Measurements from ENCODE around the gene RGL3. TPM values are rescaled to one million over a fixed set of nuclear protein-coding genes. Genes with fewer than 3 reads are reported as not detected.

Gene RGL3
- total RNA-seq, 2 experiments from 2014 or later, result not detected

GRCh38 chr19:11365557-11366117 is 53.5 kb downstream of the RGL3 start:
- DNase-seq, result no peak
- no peak for ATAC-seq
- Mint-ChIP-seq H3K9me3 (ENCODE audit: low read depth) (no peaks in the 10 kb centered on the region), H3K36me3 (ENCODE audit: low read depth) (peaks cover 11% of the 10 kb centered on the region), H3K27ac (no peak overlapping the region), H3K27me3 (no peaks in the 10 kb centered on the region), H3K4me3 (no peak overlapping the region), H3K4me1 (no peaks in the 10 kb centered on the region)
- intact Hi-C loops (cut with DNase I, micrococcal nuclease), result no loop called here
- POLR2A ChIA-PET, result no interaction called here
- CTCF ChIA-PET, result interaction anchor here (0.6 to 0.7 kb wide), 2 partner anchors 34 to 203 kb away, joined by 4 read pairs; no protein-coding TSS in a partner anchor

GRCh38 chr19:11364935-11365334 is 54.2 kb downstream of the RGL3 start:
- POLR2A ChIA-PET, result no interaction called here
- no peak overlapping the region for H3K4me3 Mint-ChIP-seq
- H3K27ac Mint-ChIP-seq, result no peak overlapping the region
- H3K27me3 Mint-ChIP-seq, result no peaks in the 10 kb centered on the region
- CTCF ChIA-PET, result no interaction called here
- DNase-seq (no peak), ATAC-seq (no peak)
- intact Hi-C loops (cut with DNase I, micrococcal nuclease), result no loop called here
- H3K36me3 Mint-ChIP-seq (ENCODE audit: low read depth), result peaks cover 10% of the 10 kb centered on the region
- no peaks in the 10 kb centered on the region for H3K9me3 Mint-ChIP-seq (ENCODE audit: low read depth)
- no peaks in the 10 kb centered on the region for H3K4me1 Mint-ChIP-seq

DNA sequence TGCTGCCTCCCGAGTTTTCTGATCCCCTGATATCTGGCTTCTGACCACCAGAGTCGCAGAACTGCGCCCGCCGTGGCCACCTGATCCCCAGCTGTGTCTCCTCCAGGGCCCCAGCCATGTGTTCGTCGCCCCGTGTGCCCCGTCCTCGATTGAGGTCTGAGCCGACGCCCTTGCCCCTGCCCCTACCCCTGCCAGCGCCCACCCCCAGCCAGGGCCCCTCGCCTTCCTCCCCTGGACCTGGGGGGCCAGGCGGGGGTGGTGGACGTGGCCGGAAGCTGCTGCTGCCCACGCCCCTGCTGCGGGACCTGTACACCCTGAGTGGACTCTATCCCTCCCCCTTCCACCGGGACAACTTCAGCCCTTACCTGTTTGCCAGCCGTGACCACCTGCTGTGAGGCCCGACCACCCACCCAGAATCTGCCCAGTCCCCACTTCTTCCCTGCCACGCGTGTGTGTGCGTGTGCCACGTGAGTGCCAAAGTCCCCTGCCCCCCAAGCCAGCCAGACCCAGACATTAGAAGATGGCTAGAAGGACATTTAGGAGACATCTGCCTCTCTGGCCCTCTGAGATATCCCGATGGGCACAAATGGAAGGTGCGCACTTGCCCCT is 54.7 kb downstream of the RGL3 start:
- no peak for ATAC-seq
- H3K27ac Mint-ChIP-seq, result no peak overlapping the region
- CTCF ChIA-PET, result no interaction called here
- DNase-seq, result no peak
- no peak overlapping the region for H3K4me3 Mint-ChIP-seq
- no peaks in the 10 kb centered on the region for H3K4me1 Mint-ChIP-seq
- intact Hi-C loops (cut with DNase I, micrococcal nuclease), result no loop called here
- no peaks in the 10 kb centered on the region for H3K9me3 Mint-ChIP-seq (ENCODE audit: low read depth)
- H3K36me3 Mint-ChIP-seq (ENCODE audit: low read depth), result peaks cover 9% of the 10 kb centered on the region
- POLR2A ChIA-PET, result no interaction called here
- no peaks in the 10 kb centered on the region for H3K27me3 Mint-ChIP-seq

DNA sequence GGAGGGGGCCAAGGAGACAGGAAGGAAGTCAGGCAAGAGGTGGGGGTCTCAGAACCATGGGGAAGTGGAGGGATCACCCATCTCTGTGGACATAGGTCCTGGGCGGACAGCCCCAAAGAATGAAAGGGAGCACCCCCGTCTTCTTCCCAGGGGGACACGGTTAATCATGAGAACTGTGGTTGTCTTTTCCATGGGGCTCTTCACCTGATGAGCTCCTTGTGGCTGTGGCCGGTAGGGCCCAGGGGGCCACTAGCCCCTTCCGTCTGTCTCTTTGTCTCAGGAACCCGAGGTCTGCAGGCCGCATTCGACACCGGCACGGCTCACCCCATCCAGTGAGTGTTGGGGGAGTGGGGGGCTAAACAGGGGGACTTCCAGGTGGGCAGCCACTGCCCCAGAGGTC is 55.2 kb downstream of the RGL3 start:
- Mint-ChIP-seq H3K4me3 (no peak overlapping the region), H3K27me3 (peaks cover 3% of the 10 kb centered on the region), H3K27ac (no peak overlapping the region), H3K9me3 (ENCODE audit: low read depth) (no peaks in the 10 kb centered on the region), H3K4me1 (no peaks in the 10 kb centered on the region), H3K36me3 (ENCODE audit: low read depth) (peaks cover 7% of the 10 kb centered on the region)
- DNase-seq (no peak), ATAC-seq (no peak)
- POLR2A ChIA-PET, result no interaction called here
- intact Hi-C loops (cut with DNase I, micrococcal nuclease), result no loop called here
- CTCF ChIA-PET, result no interaction called here

DNA sequence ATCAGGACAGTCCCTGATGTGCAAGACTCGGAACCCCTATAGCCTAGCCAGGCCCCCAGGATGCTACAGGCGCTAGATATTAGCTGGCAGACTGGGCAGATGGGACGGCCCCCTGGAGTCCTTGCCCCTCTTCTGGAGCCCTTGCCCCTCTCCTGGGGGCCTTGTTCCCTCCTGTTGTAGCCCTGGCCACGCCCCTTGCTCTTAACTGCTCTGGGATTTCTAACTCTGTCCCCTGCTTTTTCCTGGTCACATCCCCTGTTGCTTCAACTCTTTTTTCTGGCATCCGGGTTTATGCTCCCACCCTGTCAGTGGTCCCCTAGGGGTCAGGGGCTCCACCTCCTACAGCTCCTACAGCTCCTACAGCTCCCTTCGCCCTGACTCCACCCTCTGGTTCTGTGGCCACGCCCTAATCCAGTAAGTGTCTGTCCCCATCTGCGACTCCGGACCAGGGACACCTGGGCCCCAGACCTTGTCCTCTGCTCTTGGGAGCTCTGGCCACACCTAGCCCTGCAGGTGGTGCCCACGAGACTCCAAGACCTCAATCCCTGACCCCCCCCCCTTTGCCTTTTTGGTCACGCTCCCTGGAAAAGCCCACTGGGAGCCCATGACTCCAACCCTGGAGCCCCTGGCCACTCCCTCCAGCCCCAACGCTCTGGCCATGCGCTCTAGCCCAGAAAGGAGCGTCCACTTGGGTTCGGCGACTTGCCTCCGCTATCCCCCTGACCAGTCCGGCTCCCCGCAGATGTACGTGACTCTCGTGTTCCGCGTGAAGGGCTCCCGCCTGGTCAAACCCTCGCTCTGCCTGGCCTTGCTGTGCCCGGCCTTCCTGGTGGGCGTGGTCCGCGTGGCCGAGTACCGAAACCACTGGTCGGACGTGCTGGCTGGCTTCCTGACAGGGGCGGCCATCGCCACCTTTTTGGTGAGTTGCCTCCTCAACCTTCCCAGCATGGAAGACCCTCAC is 57.1 kb downstream of the RGL3 start:
- POLR2A ChIA-PET, result interaction anchor here (0.6 kb wide), 1 partner anchor 19 kb away, joined by 3 read pairs; no protein-coding TSS in a partner anchor
- no peaks in the 10 kb centered on the region for H3K4me1 Mint-ChIP-seq
- peaks cover 3% of the 10 kb centered on the region for H3K27me3 Mint-ChIP-seq
- DNase-seq (no peak), ATAC-seq (no peak)
- H3K4me3 Mint-ChIP-seq, result no peak overlapping the region
- H3K27ac Mint-ChIP-seq, result no peak overlapping the region
- H3K36me3 Mint-ChIP-seq (ENCODE audit: low read depth), result peaks cover 3% of the 10 kb centered on the region
- CTCF ChIA-PET, result interaction anchor here (0.6 to 0.7 kb wide), 2 partner anchors 86 to 664 kb away, joined by 3 read pairs; no protein-coding TSS in a partner anchor
- no peaks in the 10 kb centered on the region for H3K9me3 Mint-ChIP-seq (ENCODE audit: low read depth)
- intact Hi-C loops (cut with DNase I, micrococcal nuclease), result no loop called here

DNA sequence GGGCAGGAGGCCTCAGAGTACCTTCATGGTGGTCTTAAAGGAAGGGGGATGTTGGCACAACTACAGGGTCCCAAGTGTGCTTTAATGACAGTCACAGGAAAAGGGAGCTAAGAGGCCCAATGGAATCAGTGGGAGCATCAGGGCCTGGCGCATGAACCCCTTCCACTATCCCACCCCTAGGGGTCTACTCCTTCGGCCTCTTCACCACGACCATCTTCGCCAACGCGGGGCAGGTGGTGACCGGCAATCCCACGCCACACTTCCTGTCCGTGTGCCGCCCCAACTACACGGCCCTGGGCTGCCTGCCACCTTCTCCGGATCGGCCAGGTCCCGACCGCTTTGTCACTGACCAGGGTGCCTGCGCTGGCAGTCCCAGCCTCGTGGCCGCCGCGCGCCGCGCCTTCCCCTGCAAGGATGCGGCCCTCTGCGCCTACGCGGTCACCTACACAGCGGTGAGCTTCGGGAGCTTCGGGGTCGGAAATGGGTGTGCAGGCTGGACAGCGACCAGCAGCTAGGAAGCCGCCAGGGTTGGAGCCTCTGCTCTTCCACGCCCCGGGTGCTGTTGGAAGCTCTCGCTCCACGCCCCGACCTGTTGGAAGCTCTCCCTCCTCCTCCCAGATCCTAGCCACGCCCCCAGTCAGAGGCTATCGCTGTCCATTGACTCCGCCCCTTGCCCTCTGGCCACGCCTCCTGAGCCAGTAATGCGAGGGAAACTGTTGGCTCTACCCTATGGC is 57.9 kb downstream of the RGL3 start:
- H3K4me1 Mint-ChIP-seq, result peaks cover under 1% of the 10 kb centered on the region
- H3K9me3 Mint-ChIP-seq (ENCODE audit: low read depth), result no peaks in the 10 kb centered on the region
- ATAC-seq (peak; percentile 33), DNase-seq (peak; percentile 52)
- H3K27me3 Mint-ChIP-seq, result peaks cover 7% of the 10 kb centered on the region
- POLR2A ChIA-PET, result interaction anchor here (0.6 kb wide), 1 partner anchor 18 kb away, joined by 3 read pairs; no protein-coding TSS in a partner anchor
- peaks cover 3% of the 10 kb centered on the region for H3K36me3 Mint-ChIP-seq (ENCODE audit: low read depth)
- H3K4me3 Mint-ChIP-seq, result no peak overlapping the region
- no peak overlapping the region for H3K27ac Mint-ChIP-seq
- intact Hi-C loops (cut with DNase I, micrococcal nuclease), result no loop called here
- CTCF ChIA-PET, result interaction anchor here (0.7 kb wide), 2 partner anchors 39 to 85 kb away, joined by 3 read pairs; no protein-coding TSS in a partner anchor

GRCh38 chr19:11359421-11359820 is 59.7 kb downstream of the RGL3 start:
- intact Hi-C loops (cut with DNase I, micrococcal nuclease), result no loop called here
- H3K27me3 Mint-ChIP-seq, result peaks cover 13% of the 10 kb centered on the region
- no peak for DNase-seq
- no peak overlapping the region for H3K27ac Mint-ChIP-seq
- no peak for ATAC-seq
- no peaks in the 10 kb centered on the region for H3K9me3 Mint-ChIP-seq (ENCODE audit: low read depth)
- peaks cover 7% of the 10 kb centered on the region for H3K4me1 Mint-ChIP-seq
- H3K4me3 Mint-ChIP-seq, result no peak overlapping the region
- POLR2A ChIA-PET, result no interaction called here
- CTCF ChIA-PET, result interaction anchor here (0.6 kb wide), 1 partner anchor 63 kb away, joined by 3 read pairs; the partner anchor contains the start of gene TSPAN16
- no peaks in the 10 kb centered on the region for H3K36me3 Mint-ChIP-seq (ENCODE audit: low read depth)

DNA sequence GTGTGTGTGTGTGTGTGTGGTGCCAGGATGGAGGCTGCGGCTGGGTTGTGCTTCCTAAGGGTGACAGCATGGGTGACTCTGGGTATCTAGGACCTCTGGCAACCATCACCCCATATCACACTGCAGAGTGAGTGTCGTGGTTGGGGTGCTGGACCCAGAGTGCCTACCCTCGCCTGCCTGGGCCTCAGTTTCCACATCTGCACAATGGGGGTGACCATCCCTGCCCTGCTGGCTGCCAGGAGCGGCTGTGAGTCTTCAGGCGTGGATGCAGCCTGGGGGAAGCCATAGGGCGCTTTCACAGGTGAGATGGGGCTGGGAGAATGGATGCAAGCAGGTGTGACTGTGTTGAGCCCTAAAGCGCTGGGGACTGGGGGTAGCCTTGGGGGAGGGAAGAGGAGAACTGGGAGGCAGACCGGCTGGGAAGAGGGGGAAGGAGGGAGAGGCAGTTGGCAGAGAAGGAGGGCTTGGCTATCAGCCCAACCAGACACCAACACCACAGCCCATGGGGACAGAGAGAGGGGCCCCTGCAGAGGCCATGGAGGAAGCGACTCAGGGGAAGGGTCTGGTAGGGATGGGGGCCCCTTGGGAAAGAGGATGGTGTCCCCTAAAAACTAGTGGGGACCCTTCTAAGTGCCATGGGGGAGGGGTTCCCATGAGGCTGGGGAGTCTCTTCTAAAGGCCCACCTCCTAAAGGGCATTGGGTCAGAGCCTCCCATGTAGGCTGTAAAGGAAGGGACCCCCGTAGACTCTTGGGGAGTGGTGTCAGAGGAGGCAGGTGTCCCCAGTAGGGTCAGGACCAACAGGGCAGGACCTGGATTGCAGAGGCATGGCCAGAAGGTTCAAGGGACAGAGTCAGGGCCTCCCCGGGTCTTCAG is 62.2 kb downstream of the RGL3 start:
- H3K9me3 Mint-ChIP-seq (ENCODE audit: low read depth), result no peaks in the 10 kb centered on the region

DNA sequence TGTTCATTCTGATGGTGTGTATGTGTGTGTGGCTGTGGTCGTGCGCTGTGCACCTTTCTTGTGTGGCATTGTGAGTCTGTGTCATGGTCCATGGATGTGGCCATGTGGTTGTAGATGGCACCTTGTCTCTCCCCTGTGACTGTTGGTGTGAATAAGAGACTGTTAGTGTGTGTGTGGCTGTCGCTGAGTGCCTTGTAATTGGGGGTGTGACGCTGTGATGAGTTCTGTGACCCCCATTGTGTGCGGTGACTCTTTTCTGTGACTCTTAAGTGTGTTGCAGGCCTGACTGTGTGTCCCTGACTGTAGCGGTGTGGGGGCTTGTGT is 63.1 kb downstream of the RGL3 start:
- Mint-ChIP-seq H3K9me3 (ENCODE audit: low read depth) (no peaks in the 10 kb centered on the region), H3K4me1 (peaks cover 7% of the 10 kb centered on the region), H3K36me3 (ENCODE audit: low read depth) (no peaks in the 10 kb centered on the region), H3K27me3 (peaks cover 13% of the 10 kb centered on the region), H3K4me3 (peak overlapping the region; percentile 43), H3K27ac (peak overlapping the region; percentile 23)
- CTCF ChIA-PET, result no interaction called here
- peak; percentile 10 for ATAC-seq
- intact Hi-C loops (cut with DNase I, micrococcal nuclease), result no loop called here
- POLR2A ChIA-PET, result no interaction called here
- no peak for DNase-seq

More for the DNA sequence above, 62.2 kb downstream of the RGL3 start:
- ChIA-PET CTCF (no interaction called here), POLR2A (no interaction called here)
- no peaks in the 10 kb centered on the region for H3K36me3 Mint-ChIP-seq (ENCODE audit: low read depth)
- H3K4me3 Mint-ChIP-seq, result no peak overlapping the region
- peaks cover 13% of the 10 kb centered on the region for H3K27me3 Mint-ChIP-seq
- peaks cover 7% of the 10 kb centered on the region for H3K4me1 Mint-ChIP-seq
- intact Hi-C loops (cut with DNase I, micrococcal nuclease), result no loop called here
- DNase-seq (no peak), ATAC-seq (no peak)
- no peak overlapping the region for H3K27ac Mint-ChIP-seq

- Mint-ChIP-seq H3K4me3 (peak within 1 kb of the TSS; percentile 43), H3K4me1 (peaks cover 7% of the 10 kb centered on the region), H3K9me3 (ENCODE audit: low read depth) (no peaks in the 10 kb centered on the region), H3K27ac (peak within 1 kb of the TSS; percentile 23), H3K27me3 (peaks cover 13% of the 10 kb centered on the region), H3K36me3 (ENCODE audit: low read depth) (no peaks in the 10 kb centered on the region)
- peak; percentile 92 for DNase-seq
- ATAC-seq, result peak; percentile 95
- intact Hi-C loops (cut with DNase I, micrococcal nuclease), result loop anchor here (1.0 kb wide), 5 partner anchors 9 to 158 kb away; partner anchors contain the start of genes CCDC159 (in 2 of the 2), TMEM205 (in 2 of the 2), KANK2 (in 1 of the 2) and RAB3D (in 1 of the 2)
- ChIA-PET POLR2A (no interaction called here), CTCF (no interaction called here)
These were observed 63.7 kb downstream of the RGL3 start, which contains the start of gene PLPPR2 for GRCh38 chr19:11355160-11356073. Gene PLPPR2 (plus strand): TSS chr19:11355432. CDS start chr19:11357674, 2,242 bp downstream.

Data from activated CD4-positive, alpha-beta T cell treated with anti-CD3 and anti-CD28 coated beads for 36 hours (primary cell).